SK-N-SH (cell line): ENCODE data around the gene SPAG5. TPM values are rescaled to one million over a fixed set of nuclear protein-coding genes. Genes with fewer than 3 reads are reported as not detected.

Experiments
- CTCF ChIA-PET: fragments of 300-600, 350-600 bp; formaldehyde crosslinking; extraction: SDS; loops from one replicate; lab custom pipeline; 2021; lab: Yijun Ruan, JAX
- POLR2A ChIA-PET: fragments of 350-600 bp; sonication (Branson Sonifier 250); formaldehyde crosslinking; extraction: SDS; loops from one replicate; lab custom pipeline; 2020; ENCODE audit warnings: antibody characterized with exemption, inconsistent platforms; lab: Yijun Ruan, JAX
- DNase-seq: peaks from one replicate; pipeline ENCODE4 v3.0.0; 2012
- H2AFZ ChIP-seq: fragments of 200-600 bp; sonication (generic); 2 replicates; pipeline ENCODE4 v1.8.1; 2016; ENCODE audit warnings: antibody characterized with exemption, mild to moderate bottlenecking, low read depth
- H3F3A ChIP-seq: fragments of 200-600 bp; sonication (generic); replicated peaks from 2 replicates; pipeline ENCODE3; 2016; ENCODE audit warnings: antibody characterized with exemption, mild to moderate bottlenecking; ENCODE audit not compliant: insufficient read depth
- H3K27ac ChIP-seq, 2 experiments: fragments of 200-500 bp in 1 of 2; fragments of 200-600 bp in 1 of 2; sonication (Bioruptor generic) in 1 of 2; sonication (generic), shearing (Covaris generic) in 1 of 2; 2 replicates each; pipeline versions ENCODE4 v1.5.1 to v1.6.1; 2014 to 2016; ENCODE audit warnings: low read depth in 2 of 2, inconsistent platforms in 1 of 2, low read length in 1 of 2, mild to moderate bottlenecking in 1 of 2, mixed read lengths in 1 of 2
- H3K27me3 ChIP-seq: fragments of 200-600 bp; sonication (generic), shearing (Covaris generic); 2 replicates; pipeline ENCODE4 v1.6.1; 2016; ENCODE audit warnings: mixed run types; ENCODE audit not compliant: insufficient read depth
- H3K36me3 ChIP-seq, 2 experiments: fragments of 200-500 bp in 1 of 2; fragments of 200-600 bp in 1 of 2; sonication (Bioruptor generic) in 1 of 2; sonication (generic) in 1 of 2; replicated peaks in 1 of 2; 2 replicates each; pipeline versions ENCODE3 to v1.5.1; 2014 to 2016; ENCODE audit warnings: low read length in 1 of 2, mild to moderate bottlenecking in 1 of 2; ENCODE audit not compliant: insufficient read depth in 2 of 2, control insufficient read depth in 1 of 2
- H3K4me1 ChIP-seq, 2 experiments: fragments of 200-500 bp in 1 of 2; fragments of 200-600 bp in 1 of 2; sonication (Bioruptor generic) in 1 of 2; sonication (generic), shearing (Covaris generic) in 1 of 2; 2 replicates each; pipeline versions ENCODE4 v1.5.1 to v1.6.1; 2014 to 2016; ENCODE audit warnings: low read depth in 1 of 2, low read length in 1 of 2, mixed run types in 1 of 2; ENCODE audit not compliant: insufficient read depth in 2 of 2, control insufficient read depth in 1 of 2
- H3K4me2 ChIP-seq: fragments of 200-600 bp; sonication (generic), shearing (Covaris generic); 2 replicates; pipeline ENCODE4 v1.6.1; 2017; ENCODE audit warnings: mixed run types
- H3K4me3 ChIP-seq, 2 experiments: fragments of 200-500 bp in 1 of 2; fragments of 200-600 bp in 1 of 2; sonication (Bioruptor generic) in 1 of 2; sonication (generic), shearing (Covaris generic) in 1 of 2; 2 replicates each; pipeline versions ENCODE4 v1.5.1 to v1.8.1; 2014 to 2016; ENCODE audit warnings: low read depth in 2 of 2, inconsistent platforms in 1 of 2, low read length in 1 of 2, mild to moderate bottlenecking in 1 of 2, mixed read lengths in 1 of 2, moderate library complexity in 1 of 2
- H3K79me2 ChIP-seq: fragments of 200-600 bp; sonication (generic); 2 replicates; pipeline ENCODE4 v1.8.1; 2017; ENCODE audit warnings: mild to moderate bottlenecking; ENCODE audit not compliant: insufficient read depth
- H3K9ac ChIP-seq: fragments of 200-600 bp; sonication (generic); 2 replicates; pipeline ENCODE4 v1.6.1; 2017; ENCODE audit warnings: mixed run types
- H3K9me2 ChIP-seq: fragments of 200-600 bp; sonication (generic); 2 replicates; pipeline ENCODE4 v1.6.1; 2017; ENCODE audit warnings: mixed run types
- H3K9me3 ChIP-seq: fragments of 200-600 bp; sonication (generic); 2 replicates; pipeline ENCODE4 v1.6.1; 2017; ENCODE audit warnings: mixed run types, mild to moderate bottlenecking, moderate library complexity
- H4K20me1 ChIP-seq: fragments of 200-600 bp; sonication (generic); 2 replicates; pipeline ENCODE4 v1.6.1; 2017; ENCODE audit warnings: mild to moderate bottlenecking, mixed run types; ENCODE audit not compliant: insufficient read depth
- FOSL2 ChIP-seq: IDR thresholded peaks from 2 replicates; pipeline ENCODE4 v1.4.0; 2012; ENCODE audit warnings: low read depth, mild to moderate bottlenecking, moderate library complexity, borderline replicate concordance
- FOXM1 ChIP-seq: IDR thresholded peaks from 2 replicates; pipeline ENCODE4 v1.4.0; 2012; ENCODE audit warnings: low read depth, mild to moderate bottlenecking
- GATA2 ChIP-seq: sonication (generic); formaldehyde crosslinking; IDR thresholded peaks from 2 replicates; pipeline ENCODE4 v1.5.0; 2020; ENCODE audit warnings: mild to moderate bottlenecking, missing genetic modification reagents
- JUND ChIP-seq: IDR thresholded peaks from 2 replicates; pipeline ENCODE4 v1.4.0; 2012
- MXI1 ChIP-seq: IDR thresholded peaks from 2 replicates; pipeline ENCODE4 v1.6.1; 2012; ENCODE audit warnings: mild to moderate bottlenecking, low read depth, low read length, improper control_type of control experiment
- RAD21 ChIP-seq: IDR thresholded peaks from 2 replicates; pipeline ENCODE4 v1.6.1; 2012; ENCODE audit warnings: mild to moderate bottlenecking, low read length
- RCOR1 ChIP-seq: fragments of 150-350 bp; IDR thresholded peaks from 2 replicates; pipeline ENCODE4 v1.6.1; 2017; ENCODE audit warnings: antibody characterized with exemption, low read length
- REST ChIP-seq: IDR thresholded peaks from 2 replicates; pipeline ENCODE4 v1.6.1; 2012; ENCODE audit warnings: mild to moderate bottlenecking, low read depth, low read length, moderate library complexity
- RFX5 ChIP-seq: IDR thresholded peaks from 2 replicates; pipeline ENCODE4 v1.6.1; 2012; ENCODE audit warnings: mild to moderate bottlenecking, improper control_type of control experiment, low read length
- SIN3A ChIP-seq: IDR thresholded peaks from 2 replicates; pipeline ENCODE4 v1.6.1; 2012; ENCODE audit warnings: low read depth, mild to moderate bottlenecking, low read length, moderate library complexity, borderline replicate concordance
- TEAD4 ChIP-seq: IDR thresholded peaks from 2 replicates; pipeline ENCODE4 v1.4.0; 2012; ENCODE audit warnings: mild to moderate bottlenecking, borderline replicate concordance; ENCODE audit not compliant: insufficient read depth
- USF1 ChIP-seq: IDR thresholded peaks from 2 replicates; pipeline ENCODE4 v1.4.0; 2012; ENCODE audit warnings: low read depth, borderline replicate concordance
- USF2 ChIP-seq: fragments of 150-350 bp; IDR thresholded peaks from 2 replicates; pipeline ENCODE4 v1.6.1; 2017; ENCODE audit warnings: antibody characterized with exemption, low read length, low read depth, borderline replicate concordance
- WGBS: methylation state at CpG from one replicate; pipeline ENCODE4 v1.1.6; 2017; ENCODE audit warnings: low lambda C conversion rate; 5-methylcytosine and 5-hydroxymethylcytosine counted together
- polyA plus RNA-seq, 3 experiments: library from polyadenylated mRNA; depleted of rRNA; stranded (reverse); fragments of >200 nt; gene quantifications; 2 replicates each; pipeline ENCODE4 v1.2.3, GENCODE V29; 2012
- TF ChIP-seq, protein P1 (sequence below): fragments of 200-600 bp; sonication (generic); IDR thresholded peaks from 2 replicates; pipeline ENCODE4 v1.6.1; 2017; ENCODE audit warnings: antibody characterized with exemption, mild to moderate bottlenecking, moderate library complexity
- TF ChIP-seq, protein P2 (sequence below): IDR thresholded peaks from 2 replicates; pipeline ENCODE4 v1.4.0; 2012; ENCODE audit warnings: low read depth

SPAG5 gene
- polyA plus RNA-seq, 1 of the 3 experiments (the other 2 are of a cell fraction) = 36.5 TPM

DNA sequence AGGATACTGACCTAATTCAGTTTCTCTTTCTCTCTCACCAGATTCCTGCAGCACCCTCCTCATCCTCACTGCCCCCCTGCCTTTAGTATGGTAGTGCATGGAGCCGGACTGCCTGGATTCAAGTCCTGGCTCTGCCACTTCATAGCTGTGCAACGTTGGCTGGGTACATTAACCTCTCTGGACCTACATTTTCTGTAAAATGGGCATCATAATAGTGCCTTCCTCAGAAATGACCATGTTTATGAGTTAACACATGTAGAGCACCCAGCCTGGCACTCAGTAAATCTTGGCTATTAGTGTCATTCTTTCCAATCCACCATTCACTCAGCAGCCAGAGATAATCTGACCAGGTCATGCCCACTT is 53.7 kb downstream of the SPAG5 start:
- DNase-seq = no peak
- no peaks in the 10 kb centered on the region for H3K79me2 ChIP-seq
- H3K9me3 ChIP-seq = no peaks in the 10 kb centered on the region
- H3K4me2 ChIP-seq = no peak overlapping the region
- no peaks in the 10 kb centered on the region; the same call in 1 of the 2 replicates for H4K20me1 ChIP-seq
- H3K9me2 ChIP-seq = no peaks in the 10 kb centered on the region
- no peak overlapping the region for H2AFZ ChIP-seq
- no peak overlapping the region for H3K9ac ChIP-seq
- H3K4me1 ChIP-seq = peaks cover 0 to 12% of the 10 kb centered on the region in 2 experiments; a peak in 2 of 4 replicates
- 55% methylated on average over 2 of the region's 2 CpGs for WGBS
- no peaks in the 10 kb centered on the region for H3F3A ChIP-seq
- H3K4me3 ChIP-seq = no peak overlapping the region
- H3K27me3 ChIP-seq = no peaks in the 10 kb centered on the region
- no peak overlapping the region for H3K27ac ChIP-seq
- peaks cover 0 to 17% of the 10 kb centered on the region in 2 experiments for H3K36me3 ChIP-seq
- TF ChIP-seq RAD21 = no peak
- no peak for TF ChIP-seq FOSL2
- TF ChIP-seq FOXM1 = no peak
- TF ChIP-seq USF1 = no peak
- ChIA-PET POLR2A (no interaction called here), CTCF (interaction anchor here (1.6 to 4.4 kb wide), 2 partner anchors 11 to 42 kb away, joined by 4 to 47 read pairs; no protein-coding TSS in a partner anchor)

DNA sequence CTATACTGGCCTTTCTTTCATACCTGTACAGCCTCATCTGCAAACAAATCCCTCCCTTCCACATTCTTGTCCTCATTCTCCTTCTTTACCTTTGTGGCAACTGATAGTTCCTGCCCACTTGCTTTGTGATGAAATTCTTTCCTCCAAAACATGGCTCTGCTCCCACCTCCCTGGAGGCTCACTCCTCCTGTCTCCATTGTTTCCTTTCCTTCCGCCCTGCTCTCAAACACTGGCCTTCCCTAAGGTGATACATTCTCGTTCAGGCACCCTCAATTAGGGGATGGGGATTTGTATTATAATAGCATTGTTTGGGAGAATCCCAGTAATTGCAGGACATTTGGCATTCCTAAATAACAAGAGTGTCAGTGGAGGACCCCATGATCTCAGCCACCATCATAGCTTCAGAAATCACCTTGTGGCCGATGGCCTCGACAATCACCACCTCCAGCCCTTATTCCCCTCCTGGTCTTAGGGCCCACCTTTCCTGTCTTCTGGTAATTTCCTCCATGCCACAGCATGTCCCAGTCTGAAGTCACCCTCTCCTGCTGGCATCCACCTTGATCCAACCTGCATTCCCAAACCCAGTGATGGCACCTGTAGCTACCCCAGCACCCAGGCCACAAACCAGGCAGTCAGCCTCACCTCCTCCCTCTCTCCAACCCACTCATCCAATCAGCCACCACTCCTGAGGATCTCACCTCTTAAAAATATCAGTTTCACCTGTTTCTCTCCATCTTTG is 54.3 kb downstream of the SPAG5 start:
- H3K36me3 ChIP-seq = peaks cover 0 to 17% of the 10 kb centered on the region in 2 experiments
- no peaks in the 10 kb centered on the region for H3K9me3 ChIP-seq
- H4K20me1 ChIP-seq = no peaks in the 10 kb centered on the region
- no peak for DNase-seq
- no peak overlapping the region for H2AFZ ChIP-seq
- no peak overlapping the region for H3K9ac ChIP-seq
- no peaks in the 10 kb centered on the region for H3K79me2 ChIP-seq
- no peak overlapping the region for H3K27ac ChIP-seq
- H3K9me2 ChIP-seq = no peaks in the 10 kb centered on the region
- POLR2A ChIA-PET = no interaction called here
- TF ChIP-seq, protein P1, sequence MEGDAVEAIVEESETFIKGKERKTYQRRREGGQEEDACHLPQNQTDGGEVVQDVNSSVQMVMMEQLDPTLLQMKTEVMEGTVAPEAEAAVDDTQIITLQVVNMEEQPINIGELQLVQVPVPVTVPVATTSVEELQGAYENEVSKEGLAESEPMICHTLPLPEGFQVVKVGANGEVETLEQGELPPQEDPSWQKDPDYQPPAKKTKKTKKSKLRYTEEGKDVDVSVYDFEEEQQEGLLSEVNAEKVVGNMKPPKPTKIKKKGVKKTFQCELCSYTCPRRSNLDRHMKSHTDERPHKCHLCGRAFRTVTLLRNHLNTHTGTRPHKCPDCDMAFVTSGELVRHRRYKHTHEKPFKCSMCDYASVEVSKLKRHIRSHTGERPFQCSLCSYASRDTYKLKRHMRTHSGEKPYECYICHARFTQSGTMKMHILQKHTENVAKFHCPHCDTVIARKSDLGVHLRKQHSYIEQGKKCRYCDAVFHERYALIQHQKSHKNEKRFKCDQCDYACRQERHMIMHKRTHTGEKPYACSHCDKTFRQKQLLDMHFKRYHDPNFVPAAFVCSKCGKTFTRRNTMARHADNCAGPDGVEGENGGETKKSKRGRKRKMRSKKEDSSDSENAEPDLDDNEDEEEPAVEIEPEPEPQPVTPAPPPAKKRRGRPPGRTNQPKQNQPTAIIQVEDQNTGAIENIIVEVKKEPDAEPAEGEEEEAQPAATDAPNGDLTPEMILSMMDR = no peak
- TF ChIP-seq RCOR1 = no peak
- TF ChIP-seq JUND = no peak
- TF ChIP-seq FOSL2 = no peak
- no peak for TF ChIP-seq TEAD4
- TF ChIP-seq REST = no peak
- no peak for TF ChIP-seq FOXM1
- no peak for TF ChIP-seq MXI1
- TF ChIP-seq USF2 = no peak
- TF ChIP-seq GATA2 (CRISPR knock-in tag) = no peak
- TF ChIP-seq, protein P2, sequence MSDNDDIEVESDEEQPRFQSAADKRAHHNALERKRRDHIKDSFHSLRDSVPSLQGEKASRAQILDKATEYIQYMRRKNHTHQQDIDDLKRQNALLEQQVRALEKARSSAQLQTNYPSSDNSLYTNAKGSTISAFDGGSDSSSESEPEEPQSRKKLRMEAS = no peak
- no peak for TF ChIP-seq USF1
- TF ChIP-seq SIN3A = no peak
- no peak for TF ChIP-seq RFX5
- TF ChIP-seq, all 33 proteins: peak for 0
- Histone ChIP-seq H3F3A (no peaks in the 10 kb centered on the region), H3K27me3 (no peaks in the 10 kb centered on the region), H3K4me2 (no peak overlapping the region), H3K4me1 (peaks cover 0 to 6% of the 10 kb centered on the region in 2 experiments; a peak in 1 of 4 replicates), H3K4me3 (no peak overlapping the region)
- 75% methylated on average over 4 of the region's 4 CpGs for WGBS
- CTCF ChIA-PET = interaction anchor here (1.6 to 4.4 kb wide), 2 partner anchors 11 to 42 kb away, joined by 4 to 47 read pairs; no protein-coding TSS in a partner anchor
